HFFc6 (cell line): ENCODE measurements around the gene BRWD1. TPM values are rescaled to one million over a fixed set of nuclear protein-coding genes. Genes with fewer than 3 reads are reported as not detected.

Experiments used
- DNase-seq: peaks from one replicate; pipeline ENCODE4 v3.0.0-alpha.2; 2018
- H3K27ac Mint-ChIP-seq: 2 replicates; pipeline ENCODE4 v1.8.0; 2020; ENCODE audit warnings: mild to moderate bottlenecking, mixed read lengths
- H3K27me3 Mint-ChIP-seq: 2 replicates; pipeline ENCODE4 v1.8.0; 2021; ENCODE audit warnings: mild to moderate bottlenecking, moderate library complexity, mixed read lengths; ENCODE audit not compliant: insufficient read depth
- H3K36me3 Mint-ChIP-seq: 2 replicates; pipeline ENCODE4 v1.8.0; 2021; ENCODE audit warnings: low read depth, mixed read lengths
- H3K4me1 Mint-ChIP-seq: 2 replicates; pipeline ENCODE4 v1.8.0; 2020; ENCODE audit warnings: low read depth, mixed read lengths
- H3K4me3 Mint-ChIP-seq: 2 replicates; pipeline ENCODE4 v1.8.0; 2020; ENCODE audit warnings: mild to moderate bottlenecking, moderate library complexity, mixed read lengths
- H3K9me3 Mint-ChIP-seq: 2 replicates; pipeline ENCODE4 v1.8.0; 2020; ENCODE audit warnings: mild to moderate bottlenecking, mixed read lengths
- CTCF ChIP-seq: fragments of 200-600 bp; sonication (generic); IDR thresholded peaks from 2 replicates; pipeline ENCODE4 v1.5.0; 2021; ENCODE audit warnings: antibody characterized with exemption, mild to moderate bottlenecking
- total RNA-seq, 6 experiments: library from RNA; stranded (reverse); fragmentation: NEBNext Ultra II Directional; extraction: Animal tissue kit (Norgen Biotek cat#: 25700); gene quantifications; 2 replicates in 1 of 6; 3 replicates in 5 of 6; pipeline ENCODE4 v1.2.3, GENCODE V29; 2021

The BRWD1 gene
- total RNA-seq, 6 experiments from 2014 or later, result 15.0 to 17.7 (median 15.9) TPM

GRCh38 chr21:39339231-39339630, 25.8 kb upstream of the BRWD1 start:
- H3K4me3 Mint-ChIP-seq, result no peak overlapping the region
- H3K9me3 Mint-ChIP-seq, result no peaks in the 10 kb centered on the region
- H3K27ac Mint-ChIP-seq, result no peak overlapping the region
- no peak for TF ChIP-seq CTCF
- H3K36me3 Mint-ChIP-seq, result peaks cover 20% of the 10 kb centered on the region
- no peak for DNase-seq
- no peaks in the 10 kb centered on the region for H3K4me1 Mint-ChIP-seq
- no peaks in the 10 kb centered on the region for H3K27me3 Mint-ChIP-seq

- TF ChIP-seq CTCF, result no peak
- H3K4me1 Mint-ChIP-seq, result peaks cover 6% of the 10 kb centered on the region
- H3K27ac Mint-ChIP-seq, result no peak overlapping the region
- peaks cover 2% of the 10 kb centered on the region; the same call in 1 of the 2 replicates for H3K27me3 Mint-ChIP-seq
- H3K4me3 Mint-ChIP-seq, result no peak overlapping the region
- peaks cover 9% of the 10 kb centered on the region; the same call in 1 of the 2 replicates for H3K36me3 Mint-ChIP-seq
- no peak for DNase-seq
- H3K9me3 Mint-ChIP-seq, result no peaks in the 10 kb centered on the region
These were observed 23.1 kb upstream of the BRWD1 start for GRCh38 chr21:39336457-39337008.

GRCh38 chr21:39334611-39335010, 21.2 kb upstream of the BRWD1 start:
- H3K9me3 Mint-ChIP-seq, result no peaks in the 10 kb centered on the region
- DNase-seq, result no peak
- H3K27ac Mint-ChIP-seq, result no peak overlapping the region
- TF ChIP-seq CTCF, result no peak
- H3K27me3 Mint-ChIP-seq, result peaks cover 2% of the 10 kb centered on the region; the same call in 1 of the 2 replicates
- H3K36me3 Mint-ChIP-seq, result no peaks in the 10 kb centered on the region
- H3K4me1 Mint-ChIP-seq, result peaks cover 6% of the 10 kb centered on the region
- no peak overlapping the region for H3K4me3 Mint-ChIP-seq

- Mint-ChIP-seq H3K27me3 (peaks cover 2% of the 10 kb centered on the region; the same call in 1 of the 2 replicates), H3K36me3 (no peaks in the 10 kb centered on the region), H3K4me3 (no peak overlapping the region), H3K4me1 (peaks cover 6% of the 10 kb centered on the region), H3K27ac (no peak overlapping the region), H3K9me3 (no peaks in the 10 kb centered on the region)
- DNase-seq, result no peak
- TF ChIP-seq CTCF, result no peak
These were observed 18.7 kb upstream of the BRWD1 start for GRCh38 chr21:39332175-39332574.

GRCh38 chr21:39330001-39330400, 16.6 kb upstream of the BRWD1 start:
- Mint-ChIP-seq H3K36me3 (no peaks in the 10 kb centered on the region), H3K9me3 (no peaks in the 10 kb centered on the region), H3K4me1 (peaks cover 6% of the 10 kb centered on the region), H3K4me3 (no peak overlapping the region), H3K27ac (no peak overlapping the region), H3K27me3 (peaks cover 2% of the 10 kb centered on the region; the same call in 1 of the 2 replicates)
- DNase-seq, result no peak
- TF ChIP-seq CTCF, result no peak
